ENCODE data around the gene FHIT.

The FHIT gene

DNA sequence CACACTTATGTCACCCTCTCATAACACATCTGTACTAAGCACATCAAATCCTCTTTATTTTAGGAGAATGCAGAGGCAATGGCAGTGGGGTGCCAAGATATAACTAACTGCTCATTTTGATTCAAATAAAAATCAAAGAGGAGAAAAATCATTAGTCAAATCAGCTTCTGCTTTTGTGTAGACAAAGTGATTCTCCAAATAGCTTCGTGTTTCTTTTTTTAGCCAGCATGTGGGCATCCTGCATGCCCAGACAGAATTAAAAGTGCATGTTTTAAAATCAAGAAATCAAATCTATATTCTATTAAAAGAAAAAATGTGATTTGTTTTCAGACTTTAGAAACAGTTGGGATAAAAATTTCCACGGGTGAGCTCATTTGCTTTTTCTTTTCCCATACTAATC, 1440.1 kb downstream of the FHIT start:
- Histone ChIP-seq H3K79me2 (ENCODE audit: control insufficient read depth, low read length) (no peaks in the 10 kb centered on the region), H3K9me3 (ENCODE audit: control insufficient read depth, insufficient read depth, low read length) (no peaks in the 10 kb centered on the region)
- TF ChIP-seq, protein P1, sequence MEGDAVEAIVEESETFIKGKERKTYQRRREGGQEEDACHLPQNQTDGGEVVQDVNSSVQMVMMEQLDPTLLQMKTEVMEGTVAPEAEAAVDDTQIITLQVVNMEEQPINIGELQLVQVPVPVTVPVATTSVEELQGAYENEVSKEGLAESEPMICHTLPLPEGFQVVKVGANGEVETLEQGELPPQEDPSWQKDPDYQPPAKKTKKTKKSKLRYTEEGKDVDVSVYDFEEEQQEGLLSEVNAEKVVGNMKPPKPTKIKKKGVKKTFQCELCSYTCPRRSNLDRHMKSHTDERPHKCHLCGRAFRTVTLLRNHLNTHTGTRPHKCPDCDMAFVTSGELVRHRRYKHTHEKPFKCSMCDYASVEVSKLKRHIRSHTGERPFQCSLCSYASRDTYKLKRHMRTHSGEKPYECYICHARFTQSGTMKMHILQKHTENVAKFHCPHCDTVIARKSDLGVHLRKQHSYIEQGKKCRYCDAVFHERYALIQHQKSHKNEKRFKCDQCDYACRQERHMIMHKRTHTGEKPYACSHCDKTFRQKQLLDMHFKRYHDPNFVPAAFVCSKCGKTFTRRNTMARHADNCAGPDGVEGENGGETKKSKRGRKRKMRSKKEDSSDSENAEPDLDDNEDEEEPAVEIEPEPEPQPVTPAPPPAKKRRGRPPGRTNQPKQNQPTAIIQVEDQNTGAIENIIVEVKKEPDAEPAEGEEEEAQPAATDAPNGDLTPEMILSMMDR (IDR thresholded peaks at IDR 0.05; ENCODE audit: low read depth, low read length, poor library complexity, severe bottlenecking): no peak
- no peak for TF ChIP-seq EZH2phosphoT487 (IDR thresholded peaks at IDR 0.05; ENCODE audit: borderline replicate concordance, low read length)

DNA sequence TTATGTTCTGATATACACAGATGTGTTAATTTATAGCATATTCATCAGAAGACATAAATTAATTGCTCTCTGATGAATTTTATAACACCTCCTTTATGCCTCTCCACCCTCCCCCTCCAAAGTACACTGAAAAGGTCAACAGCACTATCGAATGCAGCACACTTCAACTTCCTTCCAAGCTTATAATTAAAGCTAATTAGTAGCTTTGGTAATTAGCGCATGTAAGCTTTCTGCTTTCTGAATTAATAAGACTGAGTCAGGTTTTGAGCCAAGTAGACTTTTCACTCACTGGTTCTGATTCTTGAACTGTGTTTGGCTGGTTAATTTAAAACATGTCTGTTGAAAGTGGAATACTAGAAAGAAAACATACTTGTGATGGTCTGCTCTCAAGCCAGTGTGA, 1440.6 kb downstream of the FHIT start:
- no peaks in the 10 kb centered on the region for H3K36me3 ChIP-seq (ENCODE audit: control insufficient read depth, low read length)
- TF ChIP-seq EZH2phosphoT487 (IDR thresholded peaks at IDR 0.05; ENCODE audit: borderline replicate concordance, low read length): no peak
- TF ChIP-seq, protein P1 (IDR thresholded peaks at IDR 0.05; ENCODE audit: low read depth, low read length, poor library complexity, severe bottlenecking): no peak
- no peak overlapping the region for H3K27ac ChIP-seq (ENCODE audit: low read depth, low read length)
- H3K79me2 ChIP-seq (ENCODE audit: control insufficient read depth, low read length): no peaks in the 10 kb centered on the region
- H3K4me2 ChIP-seq (ENCODE audit: low read length): peak overlapping the region; percentile 38
- no peaks in the 10 kb centered on the region for H3K9me3 ChIP-seq (ENCODE audit: control insufficient read depth, insufficient read depth, low read length)
- no peaks in the 10 kb centered on the region for H3K9me2 ChIP-seq (replicated peaks; ENCODE audit: control insufficient read depth, low read length)
- no peaks in the 10 kb centered on the region for H4K20me1 ChIP-seq (ENCODE audit: control insufficient read depth, insufficient read depth, low read depth, low read length)
- no peaks in the 10 kb centered on the region for H3F3A ChIP-seq (ENCODE audit: control insufficient read depth, insufficient read depth)
- H3K4me3 ChIP-seq (ENCODE audit: low read length): 0 out of 2 replicates have a peak overlapping the region, but pooled peaks have one; percentile 11
- H3K27me3 ChIP-seq (ENCODE audit: control insufficient read depth, low read length): no peaks in the 10 kb centered on the region
- H3K4me1 ChIP-seq (ENCODE audit: control insufficient read depth, low read length): peaks cover 19% of the 10 kb centered on the region

More for the DNA sequence above, 1440.1 kb downstream of the FHIT start:
- H3K4me2 ChIP-seq (ENCODE audit: low read length): peak overlapping the region; percentile 38
- peaks cover 19% of the 10 kb centered on the region for H3K4me1 ChIP-seq (ENCODE audit: control insufficient read depth, low read length)
- H3K9me2 ChIP-seq (replicated peaks; ENCODE audit: control insufficient read depth, low read length): no peaks in the 10 kb centered on the region
- no peak overlapping the region for H3K27ac ChIP-seq (ENCODE audit: low read depth, low read length)
- H3F3A ChIP-seq (ENCODE audit: control insufficient read depth, insufficient read depth): no peaks in the 10 kb centered on the region
- H3K4me3 ChIP-seq (ENCODE audit: low read length): peak overlapping the region; percentile 11; the same call in 1 of the 2 replicates
- no peaks in the 10 kb centered on the region for H3K27me3 ChIP-seq (ENCODE audit: control insufficient read depth, low read length)
- H3K36me3 ChIP-seq (ENCODE audit: control insufficient read depth, low read length): no peaks in the 10 kb centered on the region
- H4K20me1 ChIP-seq (ENCODE audit: control insufficient read depth, insufficient read depth, low read depth, low read length): no peaks in the 10 kb centered on the region

DNA sequence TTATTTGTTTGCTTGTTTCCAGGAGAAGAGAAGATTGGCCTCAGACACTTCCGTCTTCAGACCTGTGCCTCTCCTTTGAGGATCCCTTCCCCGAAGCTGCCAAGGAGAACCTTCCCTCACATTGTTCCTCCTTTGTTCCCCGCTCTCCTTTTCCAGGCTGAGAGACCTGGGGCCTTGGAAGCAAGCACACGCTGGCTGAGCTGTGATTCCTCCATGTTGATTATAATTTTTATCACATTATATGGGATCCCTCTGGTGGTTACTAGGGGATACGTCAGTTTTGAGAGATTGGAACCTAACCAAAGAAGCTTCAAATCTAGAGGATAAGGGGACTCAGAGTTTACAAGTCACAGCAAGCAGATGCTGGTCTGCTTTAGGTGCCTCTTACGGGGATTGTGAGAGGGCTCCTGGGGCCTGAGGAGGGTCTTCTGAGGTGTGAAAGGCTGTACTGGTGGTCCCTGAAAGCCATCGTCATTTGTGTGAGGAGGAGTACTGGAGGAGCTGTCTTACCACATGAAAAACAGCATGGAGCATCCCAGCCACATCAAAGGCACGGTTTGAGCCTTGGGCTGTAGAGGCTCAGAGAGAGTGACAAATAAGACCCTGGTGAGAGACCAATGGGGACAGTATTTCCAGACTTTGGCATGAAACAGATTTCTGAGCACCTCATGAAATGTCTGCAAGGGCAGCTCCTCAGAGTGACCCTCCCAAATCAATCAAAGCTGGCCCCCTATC, 1441.4 kb downstream of the FHIT start:
- H3K27me3 ChIP-seq (ENCODE audit: control insufficient read depth, low read length): no peaks in the 10 kb centered on the region
- no peaks in the 10 kb centered on the region for H3K36me3 ChIP-seq (ENCODE audit: control insufficient read depth, low read length)
- H3F3A ChIP-seq (ENCODE audit: control insufficient read depth, insufficient read depth): no peaks in the 10 kb centered on the region
- no peaks in the 10 kb centered on the region for H3K79me2 ChIP-seq (ENCODE audit: control insufficient read depth, low read length)
- H3K4me1 ChIP-seq (ENCODE audit: control insufficient read depth, low read length): peaks cover 19% of the 10 kb centered on the region
- H3K4me2 ChIP-seq (ENCODE audit: low read length): no peak overlapping the region
- no peaks in the 10 kb centered on the region for H4K20me1 ChIP-seq (ENCODE audit: control insufficient read depth, insufficient read depth, low read depth, low read length)
- no peaks in the 10 kb centered on the region for H3K9me2 ChIP-seq (replicated peaks; ENCODE audit: control insufficient read depth, low read length)
- H3K27ac ChIP-seq (ENCODE audit: low read depth, low read length): no peak overlapping the region
- no peak overlapping the region for H3K4me3 ChIP-seq (ENCODE audit: low read length)
- no peaks in the 10 kb centered on the region for H3K9me3 ChIP-seq (ENCODE audit: control insufficient read depth, insufficient read depth, low read length)
- no peak for TF ChIP-seq EZH2phosphoT487 (IDR thresholded peaks at IDR 0.05; ENCODE audit: borderline replicate concordance, low read length)
- TF ChIP-seq, protein P1 (IDR thresholded peaks at IDR 0.05; ENCODE audit: low read depth, low read length, poor library complexity, severe bottlenecking): peak; percentile 35
